Stimulated activated CD8-positive, alpha-beta memory T cell treated with anti-CD3 and anti-CD28 coated beads, Interleukin-12 subunit alpha, Interleukin-12 subunit beta, amount 100 ng/mL, for 1 hour (primary cell): ENCODE results near the gene LHFPL2.
"Not testable (repeated sequence)": the region's sequence is repeated elsewhere in the genome, so short reads cannot be mapped to it uniquely, and the experiment has no call there.

ENCODE experiments used
- DNase-seq: peaks from one replicate; pipeline ENCODE4 v3.0.0-alpha.2; 2020; ENCODE audit warnings: low read depth

Gene LHFPL2, protein sequence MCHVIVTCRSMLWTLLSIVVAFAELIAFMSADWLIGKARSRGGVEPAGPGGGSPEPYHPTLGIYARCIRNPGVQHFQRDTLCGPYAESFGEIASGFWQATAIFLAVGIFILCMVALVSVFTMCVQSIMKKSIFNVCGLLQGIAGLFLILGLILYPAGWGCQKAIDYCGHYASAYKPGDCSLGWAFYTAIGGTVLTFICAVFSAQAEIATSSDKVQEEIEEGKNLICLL

DNA sequence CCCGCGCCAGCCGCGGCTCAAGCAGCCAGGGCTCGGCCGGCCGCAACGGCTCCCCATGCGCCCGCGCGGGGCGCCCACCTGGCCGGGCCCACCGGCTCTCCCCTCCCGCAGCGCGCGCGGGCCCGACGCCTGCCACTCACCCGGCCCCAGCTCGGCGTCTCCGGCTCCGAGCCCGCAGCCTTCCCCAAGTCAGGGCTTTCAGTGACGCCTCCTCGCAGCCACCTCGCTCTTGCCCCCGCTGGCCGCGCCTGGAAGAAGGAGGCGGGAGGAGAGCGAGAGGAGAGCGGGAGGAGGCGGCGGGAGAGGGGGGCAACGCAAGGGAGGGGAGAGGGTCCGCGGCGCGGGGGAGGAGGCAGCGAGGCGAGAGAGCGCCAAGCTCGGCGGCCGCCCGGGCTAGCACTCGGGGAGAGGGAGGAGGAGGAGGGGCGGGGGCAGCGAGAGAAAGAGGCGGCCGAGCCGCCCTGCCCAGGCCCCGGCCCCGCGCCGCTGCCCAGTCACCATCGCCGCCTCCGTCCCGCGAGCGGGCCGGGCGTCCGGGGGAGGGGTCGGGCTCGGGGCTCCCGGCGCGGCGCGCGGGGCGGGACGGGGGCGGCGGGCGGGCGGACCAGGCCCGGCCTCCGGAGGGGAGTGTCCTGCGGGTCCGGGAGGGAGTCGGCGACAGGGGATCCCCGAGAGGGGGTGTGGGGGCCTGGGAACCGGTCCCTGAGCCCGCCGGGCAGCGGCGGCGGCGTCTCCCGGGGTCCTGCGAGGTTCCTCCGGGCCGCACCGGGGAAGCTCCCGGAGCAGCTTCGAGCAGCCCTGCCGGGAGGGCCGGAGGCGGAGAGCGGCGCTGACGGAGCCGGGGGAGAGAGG lies at the start of gene LHFPL2:
Gene LHFPL2 (minus strand): TSS at position 414 of the 852 bp plus-strand sequence. CDS start 138,559 bp downstream, outside the sequence.
- no peak for DNase-seq

DNA sequence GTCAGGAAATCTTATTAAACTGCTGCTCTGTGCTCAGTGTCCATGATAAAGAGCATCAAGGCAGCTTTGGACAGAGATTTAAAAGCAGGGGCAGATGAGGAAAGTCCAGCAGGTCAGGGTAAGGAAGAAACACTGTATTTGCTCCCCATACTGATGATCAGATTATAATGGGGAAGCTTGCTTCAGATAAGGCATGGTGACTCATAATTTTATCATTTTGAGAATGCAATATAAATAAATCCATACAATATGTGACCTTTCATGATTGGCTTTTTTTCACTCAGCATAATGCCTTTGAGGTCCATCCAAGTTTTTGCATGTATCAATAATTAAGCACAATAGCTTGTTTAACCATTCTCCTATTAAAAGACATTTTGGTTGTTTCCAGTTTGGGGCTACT lies 48.1 kb upstream of the LHFPL2 start:
- DNase-seq, result no peak

DNA sequence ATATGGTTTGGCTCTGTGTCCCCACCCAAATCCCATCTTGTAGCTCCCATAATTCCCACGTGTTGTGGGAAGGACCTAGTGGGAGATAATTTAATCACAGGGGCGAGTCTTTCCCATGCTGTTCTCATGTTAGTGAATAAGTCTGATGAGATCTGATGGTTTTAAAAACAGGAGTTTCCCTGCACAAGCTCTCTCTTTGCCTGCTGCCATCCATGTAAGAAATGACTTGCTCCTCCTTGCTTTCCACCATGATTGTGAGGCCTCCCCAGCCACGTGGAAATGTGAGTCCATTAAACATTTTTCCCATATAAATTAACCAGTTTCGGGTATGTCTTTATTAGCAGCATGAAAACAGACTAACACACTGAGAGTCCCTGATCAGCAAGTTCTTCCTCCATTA lies 47.5 kb upstream of the LHFPL2 start:
- DNase-seq, result not testable (repeated sequence)

DNA sequence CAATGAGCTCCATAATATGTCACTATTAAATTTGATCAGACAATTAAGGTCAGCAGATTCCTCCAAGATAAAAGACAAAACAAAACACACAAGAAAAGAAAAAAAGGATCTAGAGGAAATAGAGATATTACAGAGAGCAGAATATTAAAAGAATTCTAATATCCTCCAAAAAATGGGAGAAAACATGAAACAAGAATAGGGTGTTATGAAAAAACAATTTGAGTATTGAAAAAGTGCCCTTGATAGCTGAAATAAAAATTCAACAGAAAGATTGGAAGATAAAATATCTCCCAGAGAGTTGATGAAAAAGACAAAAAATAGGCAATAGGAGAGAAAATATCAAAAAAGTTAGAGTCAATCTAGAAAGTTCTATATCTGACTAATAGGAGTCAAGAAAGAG lies 44.8 kb upstream of the LHFPL2 start:
- DNase-seq, result no peak

DNA sequence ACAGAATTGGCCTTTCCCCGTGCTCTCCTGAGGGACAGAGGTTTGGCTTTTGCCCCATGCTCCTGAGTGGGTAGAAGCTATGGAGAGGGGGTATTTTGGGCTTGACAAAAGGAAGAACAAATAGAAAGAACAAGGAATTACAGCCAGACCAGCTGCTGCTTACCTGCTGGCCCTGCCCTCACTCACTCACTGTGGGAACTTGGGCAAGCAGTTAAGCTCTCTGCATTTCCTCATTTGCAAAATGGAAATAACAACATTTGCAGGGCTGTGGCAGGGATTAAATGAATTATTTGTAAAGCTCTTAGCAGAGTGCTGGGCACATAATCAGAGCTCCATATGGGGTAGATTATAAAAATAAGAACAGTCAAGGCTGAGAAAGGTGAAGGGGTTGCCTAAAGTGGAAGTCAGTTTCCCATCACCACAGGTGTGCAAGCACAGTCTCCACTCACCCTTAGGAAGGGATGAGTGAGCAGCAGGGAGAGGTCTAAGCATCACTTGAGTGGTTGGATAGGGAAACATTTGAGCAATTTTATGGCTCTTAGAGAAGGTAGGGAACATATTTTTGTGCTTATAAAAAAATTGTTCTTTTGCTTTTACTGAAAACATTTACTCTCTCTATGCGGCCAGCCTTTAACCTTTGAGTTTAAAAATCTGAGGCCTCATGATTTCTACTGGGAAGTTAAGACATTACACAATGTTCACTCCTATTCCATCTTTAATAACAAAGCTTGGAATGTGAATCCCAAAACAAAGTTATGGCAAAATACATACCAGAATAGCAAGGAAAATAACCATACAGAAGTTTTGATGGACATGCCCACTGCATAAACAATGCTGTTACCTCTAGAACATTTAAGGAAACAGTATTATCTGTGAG lies 42.8 kb upstream of the LHFPL2 start:
- DNase-seq, result no peak

DNA sequence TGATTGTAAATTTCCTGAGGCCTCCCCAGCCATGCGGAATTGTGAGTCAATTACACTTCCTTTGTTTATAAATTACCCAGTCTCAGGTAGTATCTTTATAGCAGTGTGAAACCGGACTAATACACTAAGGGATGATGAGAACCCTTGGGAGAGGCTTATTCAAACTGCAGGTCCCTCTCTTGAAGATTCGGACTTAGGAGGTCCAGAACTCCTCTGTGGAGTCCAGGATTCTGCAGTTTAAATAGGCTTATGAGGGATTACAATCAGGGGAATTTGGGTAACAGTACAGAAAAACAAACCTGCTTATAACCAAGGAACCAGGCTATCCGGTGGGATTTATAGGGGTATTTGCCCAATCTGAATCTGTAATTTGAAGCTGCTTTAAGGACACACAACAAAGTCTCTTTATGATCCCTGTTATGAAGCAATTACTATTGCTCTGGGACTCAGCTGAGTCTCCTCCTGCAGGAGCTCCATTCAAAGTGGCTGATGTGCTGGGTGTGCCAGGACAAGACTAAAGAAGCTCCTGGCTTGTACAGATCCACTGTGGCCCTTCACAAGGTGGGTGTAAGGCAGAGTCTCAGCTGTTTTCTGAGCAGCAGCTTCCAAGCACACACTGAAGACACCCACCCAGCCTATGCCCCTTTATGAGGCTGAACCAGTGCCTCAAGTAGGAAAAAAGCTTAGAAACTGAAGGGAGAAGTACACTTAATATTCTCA lies 41.8 kb upstream of the LHFPL2 start:
- DNase-seq, result no peak

GRCh38 chr5:78689540-78690252 lies 41.1 kb upstream of the LHFPL2 start:
- no peak for DNase-seq

DNA sequence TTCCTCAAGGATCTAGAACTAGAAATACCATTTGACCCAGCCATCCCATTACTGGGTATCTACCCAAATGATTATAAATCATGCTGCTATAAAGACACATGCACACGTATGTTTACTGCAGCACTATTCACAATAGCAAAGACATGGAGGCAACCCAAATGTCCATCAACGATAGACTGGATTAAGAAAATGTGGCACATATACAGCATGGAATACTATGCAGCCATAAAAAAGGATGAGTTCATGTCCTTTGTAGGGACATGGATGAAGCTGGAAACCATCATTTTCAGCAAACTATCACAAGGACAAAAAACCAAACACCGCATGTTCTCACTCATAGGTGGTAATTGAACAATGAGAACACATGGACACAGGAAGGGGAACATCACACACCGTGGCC lies 38.9 kb upstream of the LHFPL2 start:
- DNase-seq, result not testable (repeated sequence)

DNA sequence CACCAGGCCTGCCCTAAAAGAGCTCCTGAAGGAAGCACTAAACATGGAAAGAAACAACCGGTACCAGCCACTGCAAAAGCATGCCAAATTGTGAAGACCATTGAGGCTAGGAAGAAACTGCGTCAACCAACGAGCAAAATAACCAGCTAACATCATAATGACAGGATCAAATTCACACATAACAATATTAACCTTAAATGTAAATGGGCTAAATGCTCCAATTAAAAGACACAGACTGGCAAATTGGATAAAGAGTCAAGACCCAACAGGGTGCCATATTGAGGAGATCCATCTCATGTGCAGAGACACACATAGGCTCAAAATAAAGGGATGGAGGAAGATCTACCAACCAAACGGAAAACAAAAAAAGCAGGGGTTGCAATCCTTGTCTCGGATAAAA lies 35.3 kb upstream of the LHFPL2 start:
- DNase-seq, result not testable (repeated sequence)

- no peak for DNase-seq
Observed at GRCh38 chr5:78679905-78680304, 31.3 kb upstream of the LHFPL2 start.

DNA sequence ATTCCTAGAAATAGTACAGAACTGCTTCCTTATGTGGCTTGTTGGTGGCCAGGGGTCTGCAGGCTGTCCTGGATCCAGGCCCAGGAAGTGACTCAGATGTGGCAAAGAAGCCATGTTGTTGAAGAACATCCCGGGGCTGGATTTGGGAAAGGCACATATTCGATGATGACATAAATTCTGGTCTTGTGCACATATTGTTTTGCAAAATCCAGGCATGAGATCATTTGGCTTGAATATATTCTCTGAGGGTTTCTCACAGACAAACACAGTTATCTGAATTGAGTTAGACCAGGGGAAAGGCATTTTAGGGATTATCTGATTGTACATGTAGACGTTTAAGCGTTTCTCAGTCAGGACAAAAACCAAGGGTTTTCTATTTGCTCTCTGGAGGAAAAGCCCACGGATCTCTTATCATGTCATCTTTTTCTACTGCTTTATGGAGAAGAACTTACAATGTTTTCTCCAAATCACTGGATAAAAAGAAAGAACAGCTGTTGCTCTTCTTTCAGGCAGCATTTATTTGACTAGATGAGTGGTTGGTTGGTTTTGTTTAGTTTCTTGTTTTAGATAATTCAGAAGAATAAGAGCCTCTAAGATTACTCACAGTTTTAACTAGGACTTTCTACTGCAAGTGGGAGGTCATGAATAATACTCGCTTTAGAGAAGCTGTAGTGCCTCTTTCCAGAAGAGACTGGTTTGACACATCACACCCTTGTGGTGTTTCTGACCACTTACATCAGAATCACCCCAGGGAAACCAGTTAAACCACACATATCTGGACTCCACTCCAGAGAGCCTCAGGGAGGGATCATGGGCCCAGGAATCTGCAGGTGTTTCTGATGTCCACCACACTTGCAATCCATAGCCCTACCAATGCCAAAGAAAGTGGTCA lies 29.5 kb upstream of the LHFPL2 start:
- no peak for DNase-seq

DNA sequence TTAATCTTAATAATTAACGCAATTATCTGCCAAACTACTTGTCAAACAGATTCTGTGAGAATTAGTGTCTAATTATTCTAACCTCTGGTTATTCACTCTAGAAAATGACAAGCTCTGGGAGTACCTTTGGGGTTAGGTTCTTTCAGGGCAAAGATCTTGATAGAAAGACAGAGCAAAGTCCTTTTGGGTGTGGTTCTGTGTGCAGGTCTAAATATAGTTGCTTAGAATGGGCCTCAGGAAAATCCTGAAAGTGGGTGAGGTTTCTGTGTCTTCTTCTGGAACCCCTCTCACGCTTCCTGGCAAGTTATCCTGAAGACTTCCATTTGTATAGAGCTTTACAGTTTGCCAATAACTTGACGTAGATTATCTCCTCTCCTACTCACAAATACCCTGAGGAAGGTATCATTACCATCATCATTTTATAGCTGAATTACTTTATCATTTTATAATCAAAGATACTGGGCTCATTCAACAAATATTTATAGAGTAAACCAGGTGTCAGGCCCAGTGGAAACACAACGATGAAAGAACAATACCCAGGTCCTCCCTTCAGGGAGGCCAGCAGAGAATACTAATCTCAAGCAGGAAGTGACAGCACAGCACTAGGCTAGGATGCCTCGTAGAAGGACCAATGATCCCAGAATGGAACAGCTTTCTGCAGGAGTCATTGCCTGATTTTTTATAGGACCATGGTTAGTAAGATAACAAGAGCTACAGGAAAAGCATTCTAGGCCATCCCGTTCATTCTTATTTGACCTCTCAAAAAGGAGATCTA lies 27.6 kb upstream of the LHFPL2 start:
- DNase-seq, result no peak

DNA sequence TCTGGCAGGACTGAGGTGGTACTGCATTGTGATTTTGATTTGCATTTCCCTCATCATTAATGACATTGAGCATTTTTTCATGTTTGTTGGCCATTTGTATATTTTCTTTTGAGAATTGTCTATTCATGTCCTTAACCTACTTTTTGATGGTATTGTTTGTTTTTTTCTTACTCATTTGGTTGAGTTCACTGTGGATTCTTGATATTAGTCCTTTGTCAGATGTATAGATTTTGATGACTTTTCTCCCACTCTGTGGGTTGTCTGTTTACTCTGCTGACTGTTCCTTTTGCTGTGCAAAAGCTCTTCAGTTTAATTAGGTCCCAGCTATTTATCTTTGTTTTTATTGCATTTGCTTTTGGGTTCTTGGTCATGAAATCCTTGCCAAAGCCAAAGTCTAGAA lies 25.3 kb upstream of the LHFPL2 start:
- DNase-seq, result not testable (repeated sequence)

GRCh38 chr5:78672154-78672553 lies 23.6 kb upstream of the LHFPL2 start:
- no peak for DNase-seq

GRCh38 chr5:78671609-78672008 lies 23.0 kb upstream of the LHFPL2 start:
- DNase-seq, result no peak

- DNase-seq, result no peak
Observed at GRCh38 chr5:78670701-78671269, 22.2 kb upstream of the LHFPL2 start.

- DNase-seq, result no peak
Observed at GRCh38 chr5:78669331-78669730, 20.8 kb upstream of the LHFPL2 start.

DNA sequence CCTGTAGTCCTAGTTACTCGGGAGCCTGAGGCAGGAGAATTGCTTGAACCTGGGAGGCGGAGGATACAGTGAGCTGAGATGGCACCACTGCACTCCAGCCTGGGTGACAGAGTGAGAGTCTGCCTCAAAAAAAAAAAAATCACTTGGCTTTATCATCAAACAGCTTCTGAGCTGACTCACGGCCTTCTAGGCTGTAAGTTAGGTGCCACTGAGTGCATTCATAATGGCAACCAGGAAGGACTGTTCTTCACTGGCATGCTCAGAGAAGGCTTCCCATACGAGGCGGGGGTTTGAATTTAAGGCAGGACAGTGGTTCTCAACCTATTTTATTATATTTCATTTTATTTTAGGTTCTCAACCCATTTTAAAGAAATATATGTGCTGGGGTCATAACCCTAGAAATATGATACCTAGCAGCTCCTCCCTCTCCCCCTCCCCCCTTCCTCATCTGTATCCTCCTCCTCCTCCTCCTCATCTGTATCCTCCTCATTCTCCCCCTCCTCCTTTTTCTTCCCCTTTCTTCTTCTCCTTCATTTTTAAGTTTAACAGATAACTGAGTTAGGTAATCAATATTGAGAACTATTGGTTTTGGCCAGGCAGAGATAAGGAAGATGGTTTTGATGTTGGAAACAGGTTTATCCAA lies 19.0 kb upstream of the LHFPL2 start:
- no peak for DNase-seq
